Liver (tissue), 9 donors: ENCODE measurements around the gene CMTM4. TPM values are rescaled to one million over a fixed set of nuclear protein-coding genes. Genes with fewer than 3 reads are reported as not detected.
A peak's percentile ranks its signal among the peaks of the same experiment; 100 is the strongest.

Experiments
- DNase-seq: peaks from one replicate; pipeline ENCODE4 v3.0.0-alpha.2; 2017; ENCODE audit warnings: low spot score
- H3K27ac ChIP-seq, 2 donors: one replicate each; pipeline ENCODE4 v1.7.0; 2013; ENCODE audit warnings: inconsistent platforms in 2 of 2, low read length in 2 of 2, control low read depth in 1 of 2, low read depth in 1 of 2, mild to moderate bottlenecking in 1 of 2
- H3K27me3 ChIP-seq, 4 donors: one replicate each; pipeline versions ENCODE4 v1.6.1 to v1.7.0; 2013; ENCODE audit warnings: low read length in 3 of 4, inconsistent platforms in 1 of 4, mild to moderate bottlenecking in 1 of 4, moderate library complexity in 1 of 4; ENCODE audit not compliant: control insufficient read depth in 4 of 4, insufficient read depth in 4 of 4
- H3K36me3 ChIP-seq, 4 donors: one replicate each; pipeline versions ENCODE4 v1.6.1 to v1.7.0; 2013; ENCODE audit warnings: low read length in 3 of 4, mild to moderate bottlenecking in 3 of 4, low read depth in 1 of 4, moderate library complexity in 1 of 4; ENCODE audit not compliant: control insufficient read depth in 4 of 4, insufficient read depth in 3 of 4
- H3K4me1 ChIP-seq, 4 donors: one replicate each; pipeline versions ENCODE4 v1.6.1 to v1.7.0; 2013; ENCODE audit warnings: low read length in 3 of 4, mild to moderate bottlenecking in 3 of 4, moderate library complexity in 1 of 4; ENCODE audit not compliant: control insufficient read depth in 4 of 4, insufficient read depth in 4 of 4
- H3K4me3 ChIP-seq, 3 donors: one replicate each; pipeline versions ENCODE4 v1.6.1 to v1.7.0; 2013; ENCODE audit warnings: low read length in 3 of 3, control low read depth in 1 of 3, low read depth in 1 of 3, mild to moderate bottlenecking in 1 of 3
- H3K9ac ChIP-seq, 2 donors: one replicate each; pipeline ENCODE4 v1.7.0; 2013; ENCODE audit warnings: low read length in 2 of 2, mild to moderate bottlenecking in 2 of 2, moderate library complexity in 2 of 2, control low read depth in 1 of 2, low read depth in 1 of 2
- H3K9me3 ChIP-seq, 4 donors: one replicate each; pipeline versions ENCODE4 v1.6.1 to v1.7.0; 2013; ENCODE audit warnings: low read length in 3 of 4; ENCODE audit not compliant: control insufficient read depth in 4 of 4
- EGR1 ChIP-seq, 2 donors: IDR thresholded peaks; 2 replicates each; pipeline ENCODE4 v1.6.1; 2016 to 2018; ENCODE audit warnings: antibody characterized with exemption in 2 of 2, low read depth in 2 of 2
- FOXA1 ChIP-seq: IDR thresholded peaks from 2 replicates; pipeline ENCODE4 v1.6.1; 2016; ENCODE audit warnings: antibody characterized with exemption
- FOXA2 ChIP-seq: IDR thresholded peaks from 2 replicates; pipeline ENCODE4 v1.6.1; 2016; ENCODE audit warnings: antibody characterized with exemption
- HNF4A ChIP-seq, 2 donors: conservative IDR thresholded peaks; 2 replicates each; pipeline ENCODE4 v1.6.1; 2016; ENCODE audit warnings: antibody characterized with exemption in 2 of 2, mild to moderate bottlenecking in 2 of 2
- HNF4G ChIP-seq: IDR thresholded peaks from 2 replicates; pipeline ENCODE4 v1.6.1; 2016; ENCODE audit warnings: antibody characterized with exemption
- JUND ChIP-seq, 2 donors: IDR thresholded peaks; 2 replicates each; pipeline ENCODE4 v1.6.1; 2016; ENCODE audit warnings: antibody characterized with exemption in 2 of 2
- MAX ChIP-seq: IDR thresholded peaks from 2 replicates; pipeline ENCODE4 v1.6.1; 2016; ENCODE audit warnings: antibody characterized with exemption
- NR2F2 ChIP-seq: IDR thresholded peaks from 2 replicates; pipeline ENCODE4 v1.6.1; 2016; ENCODE audit warnings: antibody characterized with exemption
- RAD21 ChIP-seq, 2 donors: IDR thresholded peaks; 2 replicates each; pipeline ENCODE4 v1.6.1; 2016; ENCODE audit warnings: antibody characterized with exemption in 2 of 2, mild to moderate bottlenecking in 2 of 2
- REST ChIP-seq: IDR thresholded peaks from 2 replicates; pipeline ENCODE4 v1.6.1; 2016; ENCODE audit warnings: antibody characterized with exemption, mild to moderate bottlenecking
- RXRA ChIP-seq, 2 donors: IDR thresholded peaks; 2 replicates each; pipeline ENCODE4 v1.6.1; 2017 to 2018; ENCODE audit warnings: antibody characterized with exemption in 2 of 2, mild to moderate bottlenecking in 1 of 2
- SP1 ChIP-seq: IDR thresholded peaks from 2 replicates; pipeline ENCODE4 v1.6.1; 2018; ENCODE audit warnings: antibody characterized with exemption, mild to moderate bottlenecking
- TAF1 ChIP-seq: conservative IDR thresholded peaks from 2 replicates; pipeline ENCODE4 v1.6.1; 2016; ENCODE audit warnings: antibody characterized with exemption, mild to moderate bottlenecking
- ZBTB33 ChIP-seq: IDR thresholded peaks from 2 replicates; pipeline ENCODE4 v1.6.1; 2016; ENCODE audit warnings: antibody characterized with exemption
- WGBS: extraction: QIAGEN DNeasy Blood & Tissue Kit; methylation state at CpG from one replicate; pipeline ENCODE4 v1.1.7; 2013; 5-methylcytosine and 5-hydroxymethylcytosine counted together
- polyA plus RNA-seq, 2 donors: library from polyadenylated mRNA; stranded (reverse) in 1 of 2; unstranded in 1 of 2; fragments of 200-250 nt in 1 of 2; fragments of >200 nt in 1 of 2; fragmentation: Nextera tagmentation in 1 of 2; extraction: Ambion mirVana in 1 of 2; gene quantifications; one replicate each; pipeline versions ENCODE4 v1.2.1 to v1.2.3, GENCODE V29; 2013 to 2015
- total RNA-seq, 2 donors: library from RNA; depleted of rRNA; stranded (reverse); fragments of >200 nt; gene quantifications; one replicate each; pipeline ENCODE4 v1.2.3, GENCODE V29; 2014
- TF ChIP-seq, protein P1 (sequence below): fragments of 150-350 bp; IDR thresholded peaks from 2 replicates; pipeline ENCODE4 v1.5.1; 2017; ENCODE audit warnings: improper control_type of control experiment, low read depth, low read length; ENCODE audit not compliant: missing input control
- donor health status: healthy.
- donor health status: healthy.
- donor health status: healthy.
- donor health status: healthy.
- donor health status: healthy.

The CMTM4 gene
- total and polyA plus RNA-seq, 4 donors: 2.9 to 19.7 (median 6.3) TPM

- TF ChIP-seq REST: no peak
- TF ChIP-seq RAD21 (IDR thresholded peaks at IDR 0.05): peak; percentile 23 to 78
- TF ChIP-seq HNF4A (conservative IDR thresholded peaks at IDR 0.05): no peak
- no peak for TF ChIP-seq JUND (IDR thresholded peaks at IDR 0.05)
- no peak for TF ChIP-seq FOXA1
- TF ChIP-seq HNF4G: no peak
- no peak for TF ChIP-seq NR2F2
- TF ChIP-seq RXRA (IDR thresholded peaks at IDR 0.05): no peak
- no peak for TF ChIP-seq MAX
- TF ChIP-seq FOXA2: no peak
These were observed 20.7 kb upstream of the CMTM4 start (continued) for GRCh38 chr16:66717112-66717675.

GRCh38 chr16:66714654-66715307, 18.2 kb upstream of the CMTM4 start:
- Histone ChIP-seq H3K4me1 (no peaks in the 10 kb centered on the region), H3K9me3 (no peaks in the 10 kb centered on the region), H3K27ac (no peak overlapping the region), H3K9ac (no peak overlapping the region), H3K27me3 (no peaks in the 10 kb centered on the region), H3K36me3 (peaks cover 0 to 2% (median 1%) of the 10 kb centered on the region in 4 donors), H3K4me3 (no peak overlapping the region)
- no peak for DNase-seq
- WGBS: 71% methylated on average over 6 of the region's 6 CpGs
- TF ChIP-seq HNF4A (conservative IDR thresholded peaks at IDR 0.05): peak; percentile 41 to 67
- TF ChIP-seq NR2F2: no peak

DNA sequence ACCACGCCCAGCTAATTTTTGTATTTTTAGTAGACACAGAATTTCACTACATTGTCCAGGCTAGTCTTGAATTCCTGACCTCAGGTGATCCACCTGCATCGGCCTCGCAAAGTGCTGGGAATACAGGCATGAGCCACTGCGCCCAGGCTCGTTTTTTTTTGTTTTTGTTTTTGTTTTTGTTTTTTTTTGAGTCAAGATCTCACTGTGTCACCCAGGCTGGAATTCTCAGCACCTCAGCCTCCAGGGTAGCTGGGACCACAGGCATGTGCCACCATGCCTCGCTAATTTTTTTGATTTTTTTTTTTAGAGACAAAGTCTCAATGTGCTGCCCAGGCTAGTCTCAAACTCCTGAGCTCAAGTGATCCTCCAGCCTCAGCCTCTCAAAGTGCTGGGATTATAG, 17.5 kb upstream of the CMTM4 start:
- Histone ChIP-seq H3K9ac (no peak overlapping the region), H3K9me3 (no peaks in the 10 kb centered on the region), H3K27me3 (no peaks in the 10 kb centered on the region), H3K36me3 (peaks cover 0 to 2% (median 1%) of the 10 kb centered on the region in 4 donors), H3K27ac (no peak overlapping the region), H3K4me3 (no peak overlapping the region), H3K4me1 (no peaks in the 10 kb centered on the region)
- 89% methylated on average over 6 of the region's 6 CpGs for WGBS
- no peak for DNase-seq
- no peak for TF ChIP-seq JUND (IDR thresholded peaks at IDR 0.05)
- TF ChIP-seq SP1: no peak
- no peak for TF ChIP-seq TAF1
- no peak for TF ChIP-seq ZBTB33
- TF ChIP-seq FOXA1: no peak
- TF ChIP-seq, protein P1, sequence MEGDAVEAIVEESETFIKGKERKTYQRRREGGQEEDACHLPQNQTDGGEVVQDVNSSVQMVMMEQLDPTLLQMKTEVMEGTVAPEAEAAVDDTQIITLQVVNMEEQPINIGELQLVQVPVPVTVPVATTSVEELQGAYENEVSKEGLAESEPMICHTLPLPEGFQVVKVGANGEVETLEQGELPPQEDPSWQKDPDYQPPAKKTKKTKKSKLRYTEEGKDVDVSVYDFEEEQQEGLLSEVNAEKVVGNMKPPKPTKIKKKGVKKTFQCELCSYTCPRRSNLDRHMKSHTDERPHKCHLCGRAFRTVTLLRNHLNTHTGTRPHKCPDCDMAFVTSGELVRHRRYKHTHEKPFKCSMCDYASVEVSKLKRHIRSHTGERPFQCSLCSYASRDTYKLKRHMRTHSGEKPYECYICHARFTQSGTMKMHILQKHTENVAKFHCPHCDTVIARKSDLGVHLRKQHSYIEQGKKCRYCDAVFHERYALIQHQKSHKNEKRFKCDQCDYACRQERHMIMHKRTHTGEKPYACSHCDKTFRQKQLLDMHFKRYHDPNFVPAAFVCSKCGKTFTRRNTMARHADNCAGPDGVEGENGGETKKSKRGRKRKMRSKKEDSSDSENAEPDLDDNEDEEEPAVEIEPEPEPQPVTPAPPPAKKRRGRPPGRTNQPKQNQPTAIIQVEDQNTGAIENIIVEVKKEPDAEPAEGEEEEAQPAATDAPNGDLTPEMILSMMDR: no peak
- TF ChIP-seq RAD21 (IDR thresholded peaks at IDR 0.05): no peak
- TF ChIP-seq FOXA2: no peak
- no peak for TF ChIP-seq NR2F2
- TF ChIP-seq HNF4A (conservative IDR thresholded peaks at IDR 0.05): no peak
- no peak for TF ChIP-seq EGR1 (IDR thresholded peaks at IDR 0.05; ENCODE audit: low read depth in 2 of 2)
- no peak for TF ChIP-seq RXRA (IDR thresholded peaks at IDR 0.05)
- no peak for TF ChIP-seq MAX
